OCI-LY7 (cell line): ENCODE results near the gene AK2. TPM values are rescaled to one million over a fixed set of nuclear protein-coding genes. Genes with fewer than 3 reads are reported as not detected.

Experiments used
- BruUV-seq: library from RNA; stranded (reverse); fragments of 400-500 nt; replicated peaks from 2 replicates; lab custom pipeline; 2021; lab: Mats Ljungman, UMichigan
- CTCF ChIA-PET: fragments of 300-600 bp; sonication (Branson Sonifier 250); formaldehyde crosslinking; loops from one replicate; lab custom pipeline; 2022; ENCODE audit warnings: antibody characterized with exemption; ENCODE audit not compliant: unreplicated experiment; lab: Charles Lee
- POLR2A ChIA-PET: fragments of 300-600 bp; sonication (Branson Sonifier 250); formaldehyde crosslinking; loops from one replicate; lab custom pipeline; 2022; ENCODE audit warnings: antibody characterized with exemption; lab: Charles Lee
- DNase-seq: peaks from one replicate; pipeline ENCODE4 v3.0.0-alpha.2; 2015; ENCODE audit warnings: low spot score
- H2AFZ ChIP-seq: fragments of 200-600 bp; sonication (generic), shearing (Covaris generic); 2 replicates; pipeline ENCODE4 v1.6.1; 2014; ENCODE audit warnings: mild to moderate bottlenecking, antibody characterized with exemption, low read length, moderate library complexity
- H3K27ac ChIP-seq: fragments of 200-600 bp; sonication (generic); 2 replicates; pipeline ENCODE4 v1.5.1; 2014; ENCODE audit warnings: mixed run types, low read depth, mild to moderate bottlenecking, moderate library complexity, low read length, inconsistent platforms; ENCODE audit not compliant: poor library complexity, severe bottlenecking
- H3K36me3 ChIP-seq: fragments of 200-600 bp; sonication (generic); 2 replicates; pipeline ENCODE4 v1.6.1; 2014; ENCODE audit warnings: mild to moderate bottlenecking, antibody characterized with exemption, low read length, moderate library complexity, mixed read lengths; ENCODE audit not compliant: insufficient read depth
- H3K4me1 ChIP-seq: fragments of 200-600 bp; sonication (generic); 2 replicates; pipeline ENCODE4 v1.5.1; 2014; ENCODE audit warnings: mild to moderate bottlenecking, low read length; ENCODE audit not compliant: insufficient read depth, poor library complexity, severe bottlenecking
- H3K4me2 ChIP-seq: fragments of 200-600 bp; sonication (generic); 2 replicates; pipeline ENCODE4 v1.6.1; 2014; ENCODE audit warnings: mild to moderate bottlenecking, low read length
- H3K4me3 ChIP-seq: fragments of 200-600 bp; sonication (generic); 2 replicates; pipeline ENCODE4 v1.5.1; 2014; ENCODE audit warnings: mild to moderate bottlenecking, low read depth, low read length; ENCODE audit not compliant: poor library complexity, severe bottlenecking
- H3K79me2 ChIP-seq: fragments of 200-600 bp; sonication (generic); 2 replicates; pipeline ENCODE4 v1.6.1; 2016; ENCODE audit warnings: low read depth, mild to moderate bottlenecking, low read length, moderate library complexity, mixed read lengths; ENCODE audit not compliant: insufficient read depth
- H3K9me2 ChIP-seq: fragments of 200-600 bp; sonication (generic); 2 replicates; pipeline ENCODE4 v1.6.1; 2016; ENCODE audit warnings: mild to moderate bottlenecking, low read length, mixed read lengths; ENCODE audit not compliant: insufficient read depth
- H3K9me3 ChIP-seq: fragments of 200-600 bp; sonication (generic); 2 replicates; pipeline ENCODE4 v1.6.1; 2014; ENCODE audit warnings: mild to moderate bottlenecking, mixed run types, low read length, mixed read lengths
- H4K20me1 ChIP-seq: fragments of 200-600 bp; sonication (generic); 2 replicates; pipeline ENCODE4 v1.6.1; 2014; ENCODE audit warnings: mild to moderate bottlenecking, antibody characterized with exemption, low read length, moderate library complexity, mixed read lengths; ENCODE audit not compliant: insufficient read depth
- EZH2phosphoT487 ChIP-seq: fragments of 200-600 bp; sonication (generic); IDR thresholded peaks from 2 replicates; pipeline ENCODE4 v1.6.1; 2018; ENCODE audit warnings: low read depth, borderline replicate concordance, mild to moderate bottlenecking, mixed run types, antibody characterized with exemption, low read length, moderate library complexity, mixed read lengths
- intact Hi-C: fragments of 100-400 bp; cut with micrococcal nuclease; formaldehyde crosslinking; loops from one replicate; pipeline ENCODE4 v1.10.0; 2022; ENCODE audit not compliant: unreplicated experiment
- total RNA-seq, 2 experiments: library from RNA; depleted of rRNA in 1 of 2; stranded (reverse); fragments of >200 nt in 1 of 2; shearing (Covaris generic) in 1 of 2; gene quantifications; 2 replicates each; pipeline ENCODE4 v1.2.3, GENCODE V29; 2014 to 2022
- TF ChIP-seq, protein P1 (sequence below): fragments of 200-600 bp; sonication (generic); conservative IDR thresholded peaks from 2 replicates; pipeline ENCODE4 v1.5.1; 2014; ENCODE audit warnings: mild to moderate bottlenecking, antibody characterized with exemption, low read length, moderate library complexity, mixed read lengths

The AK2 gene
- total RNA-seq, 2 experiments from 2014 or later: 185 to 298 TPM

DNA sequence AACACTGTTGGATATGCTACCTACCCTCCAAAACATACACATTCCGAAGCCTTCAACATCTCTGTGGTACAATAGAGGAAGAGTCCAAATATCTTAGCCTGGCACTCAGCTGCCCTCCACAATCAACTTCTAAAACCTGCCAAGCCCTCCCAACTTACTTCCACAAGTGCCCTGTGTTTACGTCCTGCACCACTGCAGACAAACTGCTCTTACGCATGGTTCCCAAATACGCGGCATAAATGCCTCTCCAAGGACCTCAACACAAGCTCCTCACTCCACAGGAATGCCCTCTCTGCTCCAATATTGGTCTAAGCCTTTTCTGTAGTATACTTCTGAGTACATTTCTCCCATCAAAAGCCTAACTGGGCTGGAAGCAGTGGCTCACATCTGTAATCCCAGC is 6.8 kb downstream of the AK2 start:
- Histone ChIP-seq H4K20me1 (peaks cover 22% of the 10 kb centered on the region), H3K79me2 (peaks cover 93% of the 10 kb centered on the region), H3K27ac (no peak overlapping the region), H3K9me3 (no peaks in the 10 kb centered on the region), H3K4me2 (no peak overlapping the region), H2AFZ (no peak overlapping the region), H3K4me1 (peaks cover 24% of the 10 kb centered on the region), H3K36me3 (peaks cover 82% of the 10 kb centered on the region), H3K4me3 (no peak overlapping the region), H3K9me2 (no peaks in the 10 kb centered on the region)
- BruUV-seq: no TSS peak
- ChIA-PET POLR2A (interaction anchor here (0.7 kb wide), 2 partner anchors 675 to 1896 kb away, joined by 3 to 4 read pairs; no protein-coding TSS in a partner anchor), CTCF (no interaction called here)
- TF ChIP-seq, protein P1, sequence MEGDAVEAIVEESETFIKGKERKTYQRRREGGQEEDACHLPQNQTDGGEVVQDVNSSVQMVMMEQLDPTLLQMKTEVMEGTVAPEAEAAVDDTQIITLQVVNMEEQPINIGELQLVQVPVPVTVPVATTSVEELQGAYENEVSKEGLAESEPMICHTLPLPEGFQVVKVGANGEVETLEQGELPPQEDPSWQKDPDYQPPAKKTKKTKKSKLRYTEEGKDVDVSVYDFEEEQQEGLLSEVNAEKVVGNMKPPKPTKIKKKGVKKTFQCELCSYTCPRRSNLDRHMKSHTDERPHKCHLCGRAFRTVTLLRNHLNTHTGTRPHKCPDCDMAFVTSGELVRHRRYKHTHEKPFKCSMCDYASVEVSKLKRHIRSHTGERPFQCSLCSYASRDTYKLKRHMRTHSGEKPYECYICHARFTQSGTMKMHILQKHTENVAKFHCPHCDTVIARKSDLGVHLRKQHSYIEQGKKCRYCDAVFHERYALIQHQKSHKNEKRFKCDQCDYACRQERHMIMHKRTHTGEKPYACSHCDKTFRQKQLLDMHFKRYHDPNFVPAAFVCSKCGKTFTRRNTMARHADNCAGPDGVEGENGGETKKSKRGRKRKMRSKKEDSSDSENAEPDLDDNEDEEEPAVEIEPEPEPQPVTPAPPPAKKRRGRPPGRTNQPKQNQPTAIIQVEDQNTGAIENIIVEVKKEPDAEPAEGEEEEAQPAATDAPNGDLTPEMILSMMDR: no peak
- TF ChIP-seq EZH2phosphoT487: no peak
- DNase-seq: no peak
- intact Hi-C loops: no loop called here

DNA sequence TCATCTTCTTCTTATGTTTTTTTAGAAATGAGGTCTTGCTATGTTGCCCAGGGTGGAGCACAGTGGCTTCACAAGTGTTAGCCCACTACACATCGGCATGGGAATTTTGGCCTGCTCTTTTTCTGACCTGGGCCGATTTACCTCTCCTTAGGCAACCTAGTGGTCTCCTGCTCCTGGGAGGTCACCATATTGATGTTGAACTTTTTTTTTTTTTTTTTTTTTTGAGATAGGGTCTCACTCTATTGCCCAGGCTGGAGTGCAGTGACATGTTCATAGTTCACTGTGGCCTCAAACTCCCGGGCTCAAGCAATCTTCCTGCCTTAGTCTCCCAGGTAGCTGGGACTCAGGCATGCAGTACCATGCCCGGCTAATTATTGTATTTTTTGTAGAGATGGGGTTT is 7.5 kb downstream of the AK2 start:
- no peak overlapping the region for H3K4me3 ChIP-seq
- H3K4me2 ChIP-seq: no peak overlapping the region
- intact Hi-C loops: no loop called here
- peaks cover 82% of the 10 kb centered on the region for H3K36me3 ChIP-seq
- DNase-seq: no peak
- ChIA-PET POLR2A (interaction anchor here (0.7 kb wide), 2 partner anchors 675 to 1897 kb away, joined by 3 to 4 read pairs; no protein-coding TSS in a partner anchor), CTCF (no interaction called here)
- TF ChIP-seq, protein P1: no peak
- no peak for TF ChIP-seq EZH2phosphoT487
- BruUV-seq: no TSS peak
- H3K27ac ChIP-seq: no peak overlapping the region
- H2AFZ ChIP-seq: no peak overlapping the region
- no peaks in the 10 kb centered on the region for H3K9me2 ChIP-seq
- peaks cover 18% of the 10 kb centered on the region for H4K20me1 ChIP-seq
- H3K79me2 ChIP-seq: peaks cover 90% of the 10 kb centered on the region
- peaks cover 17% of the 10 kb centered on the region for H3K4me1 ChIP-seq
- no peaks in the 10 kb centered on the region for H3K9me3 ChIP-seq

DNA sequence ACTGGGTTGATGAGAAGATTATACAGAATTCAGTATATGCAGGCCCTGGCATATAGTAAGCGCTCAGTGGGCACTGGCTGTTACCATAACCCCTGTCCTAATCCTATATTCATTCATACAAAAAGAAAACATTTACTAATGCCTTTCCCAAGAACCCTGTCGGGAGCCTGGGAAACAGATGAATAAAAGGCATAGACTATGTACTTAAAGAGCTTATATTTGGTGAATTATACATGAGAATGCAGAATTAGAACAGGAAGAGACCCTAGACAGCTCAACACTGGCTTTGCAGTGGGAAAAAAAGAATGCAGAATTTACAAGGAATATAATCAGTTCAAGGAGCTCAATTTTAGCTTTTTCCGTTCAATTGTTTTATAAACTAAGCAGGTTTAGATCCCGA is 10.9 kb downstream of the AK2 start:
- Histone ChIP-seq H3K27ac (no peak overlapping the region), H3K79me2 (peaks cover 56% of the 10 kb centered on the region), H3K4me2 (no peak overlapping the region), H3K4me3 (no peak overlapping the region), H3K9me2 (no peaks in the 10 kb centered on the region), H3K9me3 (no peaks in the 10 kb centered on the region), H3K36me3 (peaks cover 84% of the 10 kb centered on the region), H2AFZ (no peak overlapping the region), H4K20me1 (peaks cover 13% of the 10 kb centered on the region), H3K4me1 (no peaks in the 10 kb centered on the region)
- BruUV-seq: no TSS peak
- intact Hi-C loops: no loop called here
- TF ChIP-seq EZH2phosphoT487: no peak
- TF ChIP-seq, protein P1: no peak
- no peak for DNase-seq
- ChIA-PET CTCF (no interaction called here), POLR2A (interaction anchor here (1.0 to 1.5 kb wide), 2 partner anchors 9 to 31 kb away, joined by 5 to 10 read pairs; no protein-coding TSS in a partner anchor)
